ENCODE measurements around the gene CEP72.
A peak's percentile ranks its signal among the peaks of the same experiment; 100 is the strongest.

Gene CEP72

DNA sequence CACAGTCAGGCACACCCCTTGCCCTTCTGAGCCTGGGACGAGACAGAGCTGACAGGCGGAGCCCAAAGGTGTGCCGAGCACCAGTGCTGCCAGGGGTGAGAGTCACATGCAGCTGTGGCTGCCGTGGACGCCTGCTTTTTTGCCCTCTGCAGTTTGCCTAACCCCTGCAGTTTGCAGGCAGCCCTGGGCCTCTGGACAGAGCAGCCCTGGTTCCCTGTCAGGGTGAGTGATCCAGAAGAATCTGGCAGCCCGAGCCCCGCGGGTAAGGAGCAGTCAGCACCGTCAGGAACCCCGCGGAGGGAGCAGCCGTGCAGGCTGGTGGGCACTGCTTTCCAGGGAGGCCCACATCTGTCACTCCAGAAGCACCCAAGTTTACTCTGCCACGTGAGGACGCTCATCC is 30.3 kb downstream of the CEP72 start:
- peaks cover 16% of the 10 kb centered on the region for H3K4me1 Mint-ChIP-seq
- H3K27ac Mint-ChIP-seq, result no peak overlapping the region
- peaks cover 29% of the 10 kb centered on the region for H3K36me3 Mint-ChIP-seq (ENCODE audit: low read depth)
- no peaks in the 10 kb centered on the region for H3K27me3 Mint-ChIP-seq (ENCODE audit: low read depth, poor library complexity)
- no peaks in the 10 kb centered on the region for H3K9me3 Mint-ChIP-seq
- no peak for DNase-seq
- TF ChIP-seq, protein P1, sequence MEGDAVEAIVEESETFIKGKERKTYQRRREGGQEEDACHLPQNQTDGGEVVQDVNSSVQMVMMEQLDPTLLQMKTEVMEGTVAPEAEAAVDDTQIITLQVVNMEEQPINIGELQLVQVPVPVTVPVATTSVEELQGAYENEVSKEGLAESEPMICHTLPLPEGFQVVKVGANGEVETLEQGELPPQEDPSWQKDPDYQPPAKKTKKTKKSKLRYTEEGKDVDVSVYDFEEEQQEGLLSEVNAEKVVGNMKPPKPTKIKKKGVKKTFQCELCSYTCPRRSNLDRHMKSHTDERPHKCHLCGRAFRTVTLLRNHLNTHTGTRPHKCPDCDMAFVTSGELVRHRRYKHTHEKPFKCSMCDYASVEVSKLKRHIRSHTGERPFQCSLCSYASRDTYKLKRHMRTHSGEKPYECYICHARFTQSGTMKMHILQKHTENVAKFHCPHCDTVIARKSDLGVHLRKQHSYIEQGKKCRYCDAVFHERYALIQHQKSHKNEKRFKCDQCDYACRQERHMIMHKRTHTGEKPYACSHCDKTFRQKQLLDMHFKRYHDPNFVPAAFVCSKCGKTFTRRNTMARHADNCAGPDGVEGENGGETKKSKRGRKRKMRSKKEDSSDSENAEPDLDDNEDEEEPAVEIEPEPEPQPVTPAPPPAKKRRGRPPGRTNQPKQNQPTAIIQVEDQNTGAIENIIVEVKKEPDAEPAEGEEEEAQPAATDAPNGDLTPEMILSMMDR (IDR thresholded peaks at IDR 0.05), result no peak
- H3K4me3 Mint-ChIP-seq, result no peak overlapping the region

DNA sequence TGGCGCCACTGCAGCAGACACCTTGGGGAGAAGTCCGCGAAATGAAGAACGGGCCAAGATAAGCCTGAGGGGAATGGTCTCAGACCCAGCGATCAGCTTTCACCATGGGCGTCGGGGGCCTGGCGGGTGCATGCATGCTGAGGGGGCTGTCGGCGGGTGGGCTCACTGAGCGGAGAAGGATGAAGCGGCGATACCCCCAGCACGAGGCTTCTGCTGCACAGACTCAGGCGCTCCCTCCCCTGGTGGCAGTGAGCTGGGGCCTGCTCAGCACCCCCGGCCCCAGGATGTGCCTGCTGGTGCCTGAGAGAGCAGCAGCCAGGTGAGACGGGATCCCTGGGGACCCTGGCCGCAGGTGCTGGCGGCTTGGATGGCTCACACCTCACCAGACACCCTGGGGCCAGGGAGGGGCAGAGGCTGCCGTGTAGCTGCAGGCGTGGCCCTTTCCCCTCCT is 31.2 kb downstream of the CEP72 start:
- peaks cover 16% of the 10 kb centered on the region for H3K4me1 Mint-ChIP-seq
- H3K36me3 Mint-ChIP-seq (ENCODE audit: low read depth), result peaks cover 20% of the 10 kb centered on the region
- no peaks in the 10 kb centered on the region for H3K9me3 Mint-ChIP-seq
- no peak overlapping the region for H3K4me3 Mint-ChIP-seq
- H3K27ac Mint-ChIP-seq, result no peak overlapping the region
- no peak for DNase-seq
- TF ChIP-seq, protein P1 (IDR thresholded peaks at IDR 0.05), result no peak
- H3K27me3 Mint-ChIP-seq (ENCODE audit: low read depth, poor library complexity), result no peaks in the 10 kb centered on the region

DNA sequence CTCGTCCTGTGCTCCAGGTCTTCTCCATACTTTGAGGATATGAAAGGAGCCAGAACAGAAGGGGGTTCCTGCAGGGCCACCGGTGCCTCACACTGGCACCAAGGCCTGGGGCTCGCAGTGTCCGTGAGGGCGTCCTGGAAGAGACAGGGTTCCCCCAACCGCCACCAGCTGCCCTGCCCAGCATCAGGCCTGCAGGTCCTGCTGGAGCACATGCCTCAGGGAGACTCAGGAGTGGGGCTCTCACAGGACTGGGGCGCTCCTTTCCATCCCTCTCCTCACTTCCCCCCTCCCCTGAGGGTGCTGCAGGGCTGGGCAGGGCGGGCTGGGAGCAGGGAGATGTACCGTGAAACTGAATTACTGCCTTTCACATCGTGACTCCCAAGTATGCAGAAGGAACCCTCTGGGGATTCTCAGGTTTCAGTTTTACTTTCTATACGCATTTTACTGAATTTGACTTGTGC is 31.7 kb downstream of the CEP72 start:
- Mint-ChIP-seq H3K4me1 (peaks cover 16% of the 10 kb centered on the region), H3K27ac (peak overlapping the region; percentile 77), H3K27me3 (ENCODE audit: low read depth, poor library complexity) (no peaks in the 10 kb centered on the region), H3K9me3 (no peaks in the 10 kb centered on the region), H3K36me3 (ENCODE audit: low read depth) (peaks cover 20% of the 10 kb centered on the region), H3K4me3 (no peak overlapping the region)
- TF ChIP-seq, protein P1 (IDR thresholded peaks at IDR 0.05), result no peak
- peak; percentile 24 for DNase-seq

DNA sequence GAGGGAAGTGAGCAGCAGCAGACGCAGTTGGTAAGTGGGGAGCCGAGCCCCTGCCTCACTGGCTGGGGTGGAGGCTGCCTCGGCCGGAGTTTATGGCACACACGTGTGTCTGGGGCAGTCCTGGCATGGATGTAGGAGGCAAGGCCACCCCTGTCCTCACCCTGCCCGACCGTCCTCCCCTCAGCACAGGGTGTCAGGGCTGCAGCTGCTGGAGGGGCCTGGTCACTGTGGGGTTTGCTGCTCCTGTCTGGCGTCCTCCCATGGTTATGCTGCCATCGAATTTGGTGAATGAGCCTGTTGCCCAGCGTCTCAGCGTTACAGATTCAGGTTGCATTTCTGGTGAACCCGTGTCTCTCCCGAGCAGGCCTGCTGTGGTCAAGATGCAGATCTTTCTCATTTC is 32.4 kb downstream of the CEP72 start:
- peaks cover 20% of the 10 kb centered on the region for H3K36me3 Mint-ChIP-seq (ENCODE audit: low read depth)
- TF ChIP-seq, protein P1 (IDR thresholded peaks at IDR 0.05), result no peak
- H3K9me3 Mint-ChIP-seq, result no peaks in the 10 kb centered on the region
- peaks cover 16% of the 10 kb centered on the region for H3K4me1 Mint-ChIP-seq
- peak overlapping the region; percentile 77 for H3K27ac Mint-ChIP-seq
- no peak for DNase-seq
- H3K4me3 Mint-ChIP-seq, result no peak overlapping the region
- no peaks in the 10 kb centered on the region for H3K27me3 Mint-ChIP-seq (ENCODE audit: low read depth, poor library complexity)

DNA sequence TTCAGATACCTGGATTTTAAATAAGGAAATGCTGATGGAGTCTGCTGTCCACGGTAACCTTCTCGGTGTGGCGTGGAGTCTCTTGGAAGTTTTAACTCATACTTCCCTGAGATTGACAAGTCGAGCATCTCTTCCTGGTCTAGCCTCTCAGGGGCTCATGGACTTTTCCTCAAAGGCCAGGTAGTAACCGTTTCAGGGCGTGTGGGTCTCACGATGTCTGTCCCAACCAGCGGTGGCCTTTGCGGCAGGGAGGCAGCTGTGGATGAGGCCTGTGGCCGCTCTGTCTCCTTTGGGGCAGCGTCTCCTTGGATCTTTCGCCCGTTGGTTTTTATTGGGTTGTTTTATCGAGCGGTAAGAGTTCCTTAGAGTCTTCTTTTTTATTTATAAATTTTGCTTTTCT is 32.8 kb downstream of the CEP72 start:
- Mint-ChIP-seq H3K9me3 (no peaks in the 10 kb centered on the region), H3K36me3 (ENCODE audit: low read depth) (peaks cover 20% of the 10 kb centered on the region), H3K4me3 (no peak overlapping the region), H3K27me3 (ENCODE audit: low read depth, poor library complexity) (no peaks in the 10 kb centered on the region), H3K4me1 (peaks cover 16% of the 10 kb centered on the region), H3K27ac (no peak overlapping the region)
- DNase-seq, result no peak
- TF ChIP-seq, protein P1 (IDR thresholded peaks at IDR 0.05), result no peak

DNA sequence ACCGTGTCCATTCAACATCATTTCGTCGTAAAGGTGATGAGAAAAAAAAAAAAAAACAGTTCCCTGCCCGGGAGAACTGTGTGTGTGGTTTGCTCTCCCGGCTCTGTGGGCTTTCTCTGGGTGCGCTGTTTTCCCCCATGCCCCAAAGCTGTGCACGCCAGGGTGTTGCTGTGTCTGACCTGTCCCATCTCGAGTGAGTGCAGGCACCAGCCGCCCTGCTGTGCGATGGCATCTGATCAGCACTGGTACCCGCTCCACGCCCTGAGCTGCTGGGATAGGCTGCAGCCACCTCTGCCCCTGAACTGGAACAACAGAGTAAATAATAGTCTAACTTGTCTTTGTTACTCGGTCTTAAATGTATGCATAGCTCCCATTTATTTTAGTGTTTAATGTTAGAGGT is 33.3 kb downstream of the CEP72 start:
- no peak overlapping the region for H3K27ac Mint-ChIP-seq
- H3K4me1 Mint-ChIP-seq, result peaks cover 16% of the 10 kb centered on the region

More for the DNA sequence above, 33.3 kb downstream of the CEP72 start:
- no peaks in the 10 kb centered on the region for H3K9me3 Mint-ChIP-seq
- no peak overlapping the region for H3K4me3 Mint-ChIP-seq
- TF ChIP-seq, protein P1 (IDR thresholded peaks at IDR 0.05), result no peak
- H3K27me3 Mint-ChIP-seq (ENCODE audit: low read depth, poor library complexity), result no peaks in the 10 kb centered on the region
- no peak for DNase-seq
- peaks cover 15% of the 10 kb centered on the region for H3K36me3 Mint-ChIP-seq (ENCODE audit: low read depth)
